ENCODE data around the gene CFAP65.

GRCh38 chr2:219018286-219018685 is 23.0 kb downstream of the CFAP65 start:
- TF ChIP-seq CTCF (conservative IDR thresholded peaks at IDR 0.05; ENCODE audit: low read depth, low read length) = no peak
- TF ChIP-seq MXI1 (IDR thresholded peaks at IDR 0.05; ENCODE audit: borderline replicate concordance, low read depth, low read length) = no peak
- no peak for TF ChIP-seq USF2 (IDR thresholded peaks at IDR 0.05; ENCODE audit: low read depth, low read length)
- no peak for TF ChIP-seq POLR2A (IDR thresholded peaks at IDR 0.05; ENCODE audit: low read depth, low read length)

Measured in IMR-90 (cell line).